Measurements from ENCODE around the gene FAM170B.

The FAM170B gene

GRCh38 chr10:49113741-49114141, 20.1 kb downstream of the FAM170B start:
- H3F3A ChIP-seq (ENCODE audit: insufficient read depth, low read length) = no peaks in the 10 kb centered on the region
- H3K4me3 ChIP-seq (ENCODE audit: low read depth, low read length, poor library complexity, severe bottlenecking) = no peak overlapping the region
- no peak for TF ChIP-seq CTCF (IDR thresholded peaks at IDR 0.05; ENCODE audit: low read length)
- TF ChIP-seq EZH2 (IDR thresholded peaks at IDR 0.05; ENCODE audit: borderline replicate concordance, low read length) = no peak
- H3K4me2 ChIP-seq (ENCODE audit: low read length) = no peak overlapping the region
- no peaks in the 10 kb centered on the region for H4K20me1 ChIP-seq (ENCODE audit: insufficient read depth, low read length)
- no peaks in the 10 kb centered on the region for H3K79me2 ChIP-seq (ENCODE audit: insufficient read depth, low read length)
- H2AFZ ChIP-seq (ENCODE audit: low read length) = no peak overlapping the region
- no peak overlapping the region for H3K27ac ChIP-seq (ENCODE audit: low read depth, low read length, poor library complexity, severe bottlenecking)
- no peaks in the 10 kb centered on the region for H3K9me2 ChIP-seq (ENCODE audit: low read depth, low read length)
- no peak overlapping the region for H3K9ac ChIP-seq (ENCODE audit: low read length)
- H3K4me1 ChIP-seq (ENCODE audit: insufficient read depth, low read length, severe bottlenecking) = no peaks in the 10 kb centered on the region
- no peaks in the 10 kb centered on the region for H3K9me3 ChIP-seq (ENCODE audit: low read length)
- H3K27me3 ChIP-seq (ENCODE audit: insufficient read depth, low read length) = 0 out of 2 replicates have a peak, but pooled peaks cover 3% of the 10 kb centered on the region
- no peaks in the 10 kb centered on the region for H3K36me3 ChIP-seq (ENCODE audit: insufficient read depth, low read length)

- Histone ChIP-seq H2AFZ (ENCODE audit: low read length) (no peak overlapping the region), H3K9me3 (ENCODE audit: low read length) (no peaks in the 10 kb centered on the region), H3K79me2 (ENCODE audit: insufficient read depth, low read length) (no peaks in the 10 kb centered on the region), H3K27ac (ENCODE audit: low read depth, low read length, poor library complexity, severe bottlenecking) (no peak overlapping the region), H3K27me3 (ENCODE audit: insufficient read depth, low read length) (0 out of 2 replicates have a peak, but pooled peaks cover 3% of the 10 kb centered on the region), H3K4me1 (ENCODE audit: insufficient read depth, low read length, severe bottlenecking) (no peaks in the 10 kb centered on the region), H3K4me3 (ENCODE audit: low read depth, low read length, poor library complexity, severe bottlenecking) (no peak overlapping the region), H3K9me2 (ENCODE audit: low read depth, low read length) (no peaks in the 10 kb centered on the region), H3K9ac (ENCODE audit: low read length) (no peak overlapping the region), H3K4me2 (ENCODE audit: low read length) (no peak overlapping the region), H4K20me1 (ENCODE audit: insufficient read depth, low read length) (no peaks in the 10 kb centered on the region), H3K36me3 (ENCODE audit: insufficient read depth, low read length) (no peaks in the 10 kb centered on the region), H3F3A (ENCODE audit: insufficient read depth, low read length) (no peaks in the 10 kb centered on the region)
- TF ChIP-seq CTCF (IDR thresholded peaks at IDR 0.05; ENCODE audit: low read length) (no peak), EZH2 (IDR thresholded peaks at IDR 0.05; ENCODE audit: borderline replicate concordance, low read length) (no peak)
Observed at GRCh38 chr10:49112851-49113250, 21.0 kb downstream of the FAM170B start.

GRCh38 chr10:49112098-49112497, 21.7 kb downstream of the FAM170B start:
- Histone ChIP-seq H4K20me1 (ENCODE audit: insufficient read depth, low read length) (no peaks in the 10 kb centered on the region), H2AFZ (ENCODE audit: low read length) (no peak overlapping the region), H3K27me3 (ENCODE audit: insufficient read depth, low read length) (0 out of 2 replicates have a peak, but pooled peaks cover 3% of the 10 kb centered on the region), H3K27ac (ENCODE audit: low read depth, low read length, poor library complexity, severe bottlenecking) (no peak overlapping the region), H3K4me3 (ENCODE audit: low read depth, low read length, poor library complexity, severe bottlenecking) (no peak overlapping the region), H3K36me3 (ENCODE audit: insufficient read depth, low read length) (no peaks in the 10 kb centered on the region), H3K79me2 (ENCODE audit: insufficient read depth, low read length) (no peaks in the 10 kb centered on the region), H3K9ac (ENCODE audit: low read length) (no peak overlapping the region), H3K9me3 (ENCODE audit: low read length) (no peaks in the 10 kb centered on the region), H3K4me2 (ENCODE audit: low read length) (no peak overlapping the region), H3K4me1 (ENCODE audit: insufficient read depth, low read length, severe bottlenecking) (no peaks in the 10 kb centered on the region), H3F3A (ENCODE audit: insufficient read depth, low read length) (no peaks in the 10 kb centered on the region), H3K9me2 (ENCODE audit: low read depth, low read length) (no peaks in the 10 kb centered on the region)
- TF ChIP-seq CTCF (IDR thresholded peaks at IDR 0.05; ENCODE audit: low read length) (no peak), EZH2 (IDR thresholded peaks at IDR 0.05; ENCODE audit: borderline replicate concordance, low read length) (no peak)

All from OCI-LY1 (cell line).